Measurements from ENCODE around the gene CYP2D6.
"Not testable (repeated sequence)": the region's sequence is repeated elsewhere in the genome, so short reads cannot be mapped to it uniquely, and the experiment has no call there.

Gene CYP2D6

GRCh38 chr22:42111798-42112197 is 18.8 kb downstream of the CYP2D6 start:
- no peak overlapping the region for H3K4me3 ChIP-seq (ENCODE audit: low read depth, low read length)
- DNase-seq = no peak
- no peaks in the 10 kb centered on the region for H3K4me1 ChIP-seq
- TF ChIP-seq, protein P1, sequence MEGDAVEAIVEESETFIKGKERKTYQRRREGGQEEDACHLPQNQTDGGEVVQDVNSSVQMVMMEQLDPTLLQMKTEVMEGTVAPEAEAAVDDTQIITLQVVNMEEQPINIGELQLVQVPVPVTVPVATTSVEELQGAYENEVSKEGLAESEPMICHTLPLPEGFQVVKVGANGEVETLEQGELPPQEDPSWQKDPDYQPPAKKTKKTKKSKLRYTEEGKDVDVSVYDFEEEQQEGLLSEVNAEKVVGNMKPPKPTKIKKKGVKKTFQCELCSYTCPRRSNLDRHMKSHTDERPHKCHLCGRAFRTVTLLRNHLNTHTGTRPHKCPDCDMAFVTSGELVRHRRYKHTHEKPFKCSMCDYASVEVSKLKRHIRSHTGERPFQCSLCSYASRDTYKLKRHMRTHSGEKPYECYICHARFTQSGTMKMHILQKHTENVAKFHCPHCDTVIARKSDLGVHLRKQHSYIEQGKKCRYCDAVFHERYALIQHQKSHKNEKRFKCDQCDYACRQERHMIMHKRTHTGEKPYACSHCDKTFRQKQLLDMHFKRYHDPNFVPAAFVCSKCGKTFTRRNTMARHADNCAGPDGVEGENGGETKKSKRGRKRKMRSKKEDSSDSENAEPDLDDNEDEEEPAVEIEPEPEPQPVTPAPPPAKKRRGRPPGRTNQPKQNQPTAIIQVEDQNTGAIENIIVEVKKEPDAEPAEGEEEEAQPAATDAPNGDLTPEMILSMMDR (IDR thresholded peaks at IDR 0.05; ENCODE audit: low read depth, low read length) = no peak
- H3K27me3 ChIP-seq = no peaks in the 10 kb centered on the region
- no peaks in the 10 kb centered on the region for H3K9me3 ChIP-seq
- no peaks in the 10 kb centered on the region for H3K36me3 ChIP-seq

- no peak for DNase-seq
- no peaks in the 10 kb centered on the region for H3K4me1 ChIP-seq
- H3K36me3 ChIP-seq = no peaks in the 10 kb centered on the region
- no peaks in the 10 kb centered on the region; the same call in 1 of the 2 replicates for H3K9me3 ChIP-seq
- H3K27me3 ChIP-seq = no peaks in the 10 kb centered on the region
- TF ChIP-seq, protein P1 (IDR thresholded peaks at IDR 0.05; ENCODE audit: low read depth, low read length) = no peak
- H3K4me3 ChIP-seq (ENCODE audit: low read depth, low read length) = no peak overlapping the region
Observed at GRCh38 chr22:42108848-42109247, 21.8 kb downstream of the CYP2D6 start.

DNA sequence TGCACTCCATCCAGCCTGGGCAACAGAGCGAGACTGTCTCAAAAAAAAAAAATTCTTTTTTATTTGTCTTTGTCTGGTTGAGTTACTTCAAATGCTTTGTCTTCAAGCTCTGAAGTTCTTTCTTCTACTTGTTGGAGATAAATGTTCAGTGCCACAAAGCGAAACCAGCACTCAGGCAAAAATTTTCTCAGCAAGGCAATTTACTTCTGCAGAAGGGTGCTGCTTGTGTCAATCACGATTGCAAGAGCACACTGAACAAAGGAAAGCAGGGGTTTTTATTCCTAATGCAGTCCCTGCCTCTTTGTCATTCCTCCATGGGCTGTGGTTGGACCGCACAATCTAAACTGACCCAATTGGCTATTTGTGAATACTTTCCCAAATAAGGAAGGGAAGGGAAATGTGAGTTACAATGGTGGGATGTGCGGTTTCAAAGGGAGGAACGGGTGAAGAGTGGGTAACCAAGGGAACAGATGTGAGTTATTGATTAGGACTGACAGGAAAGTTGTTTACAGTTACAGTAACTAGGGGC is 26.2 kb downstream of the CYP2D6 start:
- H3K9me3 ChIP-seq; H3K27me3 ChIP-seq; H3K4me3 ChIP-seq (ENCODE audit: low read depth, low read length); H3K4me1 ChIP-seq; H3K36me3 ChIP-seq; DNase-seq: not testable (repeated sequence)

DNA sequence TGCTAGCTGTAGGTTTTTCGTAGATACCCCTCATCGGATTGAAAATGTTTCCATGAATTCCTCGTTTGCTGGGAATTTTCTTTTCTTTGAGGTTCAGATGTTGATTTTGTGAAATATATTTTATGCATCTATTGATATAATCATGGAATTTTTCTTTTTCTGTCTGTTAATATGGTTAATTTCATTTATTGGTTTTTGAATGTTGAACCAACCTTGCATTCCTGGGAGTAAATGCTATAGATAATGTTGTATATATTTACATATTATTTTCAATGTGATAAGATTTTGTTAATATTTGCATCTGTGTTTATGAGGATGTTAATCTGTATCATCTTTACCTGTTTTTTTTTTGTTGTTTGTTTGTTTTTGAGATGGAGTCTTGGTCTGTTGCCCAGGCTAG is 29.4 kb downstream of the CYP2D6 start:
- Histone ChIP-seq H3K9me3 (no peaks in the 10 kb centered on the region; the same call in 1 of the 2 replicates), H3K4me3 (ENCODE audit: low read depth, low read length) (no peak overlapping the region), H3K4me1 (no peaks in the 10 kb centered on the region), H3K27me3 (no peaks in the 10 kb centered on the region), H3K36me3 (no peaks in the 10 kb centered on the region)
- DNase-seq = no peak
- TF ChIP-seq, protein P1 (IDR thresholded peaks at IDR 0.05; ENCODE audit: low read depth, low read length) = no peak

GRCh38 chr22:42091455-42091782 is 39.2 kb downstream of the CYP2D6 start:
- Histone ChIP-seq H3K4me1 (no peaks in the 10 kb centered on the region), H3K27me3 (no peaks in the 10 kb centered on the region), H3K4me3 (ENCODE audit: low read depth, low read length) (peak overlapping the region; percentile 71), H3K36me3 (peaks cover 25% of the 10 kb centered on the region), H3K9me3 (no peaks in the 10 kb centered on the region)
- DNase-seq = no peak
- TF ChIP-seq, protein P1 (IDR thresholded peaks at IDR 0.05; ENCODE audit: low read depth, low read length) = no peak

- Histone ChIP-seq H3K27me3 (no peaks in the 10 kb centered on the region), H3K4me3 (ENCODE audit: low read depth, low read length) (peak within 1 kb of the TSS; percentile 94), H3K4me1 (no peaks in the 10 kb centered on the region), H3K9me3 (no peaks in the 10 kb centered on the region), H3K36me3 (peaks cover 31% of the 10 kb centered on the region)
- TF ChIP-seq, protein P1 (IDR thresholded peaks at IDR 0.05; ENCODE audit: low read depth, low read length) = peak; percentile 91
- peak; percentile 99 for DNase-seq
Observed at GRCh38 chr22:42090596-42091454, 39.8 kb downstream of the CYP2D6 start, which contains the start of gene NDUFA6. Gene NDUFA6, minus strand, starts transcription at chr22:42090772. Its CDS starts 28 bp downstream, at chr22:42090744.
